ENCODE measurements around the gene PRC1. TPM values are rescaled to one million over a fixed set of nuclear protein-coding genes. Genes with fewer than 3 reads are reported as not detected.

The PRC1 gene
- total RNA-seq, 1 donor from 2014 or later, result 22.6 TPM

Other genes with a start within 250 kb of the PRC1 start
- gene FURIN, start 125.9 kb downstream of the PRC1 start, total RNA-seq, result 47.9 and 56.0 TPM in 2 replicates
- 45.5 and 49.0 TPM in 2 replicates for gene FES, start 110.0 kb downstream of the PRC1 start, total RNA-seq
- gene MAN2A2, start 91.2 kb downstream of the PRC1 start, total RNA-seq, result 16.8 and 28.8 TPM in 2 replicates
- 8.1 and 9.2 TPM in 2 replicates for gene HDDC3, start 62.0 kb downstream of the PRC1 start, total RNA-seq
- 80.9 and 93.1 TPM in 2 replicates for gene UNC45A, start 59.2 kb downstream of the PRC1 start, total RNA-seq
- 3.3 and 4.6 TPM in 2 replicates for gene RCCD1, start 39.7 kb downstream of the PRC1 start, total RNA-seq
- 8.7 and 10.5 TPM in 2 replicates for gene VPS33B, start 28.1 kb upstream of the PRC1 start, total RNA-seq
- gene SV2B, start 105.7 kb upstream of the PRC1 start, total RNA-seq, result 0.22 and 0.40 TPM in 2 replicates

Measured in lung microvascular endothelial cell (primary cell).